ENCODE results near the gene SLC66A1. TPM values are rescaled to one million over a fixed set of nuclear protein-coding genes. Genes with fewer than 3 reads are reported as not detected.

The SLC66A1 gene
- total RNA-seq, 6 donors from 2014 or later: 15.6 to 30.3 (median 24.3) TPM

GRCh38 chr1:19360432-19360831 lies 48.3 kb downstream of the SLC66A1 start:
- H3K27ac ChIP-seq: peak overlapping the region in 1 of 4 donors; percentile 24
- H3K36me3 ChIP-seq: peaks cover 6 to 25% (median 18%) of the 10 kb centered on the region in 4 donors
- WGBS, 2 donors: 69 to 72% methylated on average over 11 of the region's 11 CpGs
- no peak for TF ChIP-seq CTCF (IDR thresholded peaks at IDR 0.05)
- no peak for TF ChIP-seq POLR2A (IDR thresholded peaks at IDR 0.05)
- TF ChIP-seq EP300 (IDR thresholded peaks at IDR 0.05): no peak
- no peaks in the 10 kb centered on the region for H3K9me3 ChIP-seq
- no peak overlapping the region for H3K4me3 ChIP-seq
- no peak for ATAC-seq (ENCODE audit: low FRiP score in 2 of 2)
- H3K4me1 ChIP-seq: peaks cover 25 to 31% (median 30%) of the 10 kb centered on the region in 4 donors
- H3K27me3 ChIP-seq: no peaks in the 10 kb centered on the region
- no peak for DNase-seq

GRCh38 chr1:19360843-19361610 lies 48.9 kb downstream of the SLC66A1 start:
- DNase-seq (peak in 1 of 2 donors; percentile 51), ATAC-seq (ENCODE audit: low FRiP score in 2 of 2) (peak; percentile 10 to 83)
- Histone ChIP-seq H3K4me1 (peaks cover 25 to 37% (median 30%) of the 10 kb centered on the region in 4 donors), H3K27ac (peak overlapping the region in 3 of 4 donors; percentile 13 to 37 (median 14)), H3K4me3 (no peak overlapping the region), H3K9me3 (no peaks in the 10 kb centered on the region), H3K36me3 (peaks cover 0 to 19% (median 12%) of the 10 kb centered on the region in 4 donors), H3K27me3 (no peaks in the 10 kb centered on the region)
- TF ChIP-seq EP300 (IDR thresholded peaks at IDR 0.05): no peak
- no peak for TF ChIP-seq POLR2A (IDR thresholded peaks at IDR 0.05)
- no peak for TF ChIP-seq CTCF (IDR thresholded peaks at IDR 0.05)
- WGBS, 2 donors: 71 to 81% methylated on average over 17 to 18 of the region's 18 CpGs

DNA sequence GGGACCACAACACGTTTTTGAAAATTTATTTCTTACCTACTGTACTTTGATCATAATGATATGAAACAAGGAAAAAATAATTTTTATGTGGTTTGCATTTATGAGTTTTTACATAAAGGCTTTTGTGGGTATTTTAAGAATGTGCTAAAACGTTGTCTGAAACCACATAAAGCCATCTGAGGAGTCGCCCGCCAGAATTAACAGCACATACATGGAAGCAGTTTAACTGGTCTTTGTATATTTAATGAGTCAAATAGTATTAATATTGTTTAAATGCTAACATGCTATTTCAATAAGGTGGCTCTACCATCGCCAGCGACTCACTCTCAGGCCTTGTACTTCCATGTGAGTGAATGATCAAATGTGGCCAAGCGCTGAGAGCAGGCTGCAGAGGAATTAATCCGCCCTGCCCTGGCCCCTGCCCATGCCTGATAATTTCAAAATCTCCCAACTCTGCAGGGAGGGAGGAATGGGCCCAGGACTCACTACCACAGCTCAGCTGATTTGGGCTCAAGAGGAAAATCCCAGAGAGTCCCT lies 49.6 kb downstream of the SLC66A1 start:
- peak overlapping the region in 3 of 4 donors; percentile 13 to 37 (median 14) for H3K27ac ChIP-seq
- H3K4me1 ChIP-seq: peaks cover 27 to 38% (median 32%) of the 10 kb centered on the region in 4 donors

DNA sequence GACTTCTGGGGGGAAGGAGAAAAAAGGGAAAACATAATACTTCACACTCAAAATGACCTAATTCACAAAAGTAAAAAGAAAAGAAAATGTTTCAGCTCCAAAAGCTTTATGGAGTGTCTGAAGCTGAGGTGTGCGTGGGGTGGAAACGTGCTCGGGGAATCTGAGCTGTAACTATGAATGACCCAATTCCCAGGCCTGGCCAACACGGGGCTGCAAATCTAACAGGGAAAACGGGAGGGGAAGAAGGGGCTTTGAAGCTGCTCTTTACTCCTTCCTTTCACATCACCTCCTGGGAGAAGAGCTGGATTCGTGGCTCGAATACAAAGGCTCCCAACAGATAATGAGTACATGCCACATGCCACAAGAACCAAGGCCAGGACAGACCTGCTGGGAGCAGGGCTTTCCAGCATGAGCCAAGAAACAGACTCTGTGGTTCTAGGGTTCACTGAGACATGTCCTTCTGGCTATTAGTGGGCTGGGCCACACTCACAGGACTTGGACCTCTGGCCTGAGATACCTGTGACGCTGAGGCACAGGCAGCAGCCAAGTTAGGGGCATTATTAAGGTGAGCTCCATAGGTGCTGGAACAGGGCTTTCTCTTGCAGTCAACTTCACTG lies 51.5 kb downstream of the SLC66A1 start:
- Histone ChIP-seq H3K4me3 (no peak overlapping the region), H3K27ac (peak overlapping the region in 1 of 4 donors; percentile 43), H3K4me1 (peaks cover 36 to 53% (median 45%) of the 10 kb centered on the region in 4 donors), H3K36me3 (peaks cover 0 to 3% (median 0%) of the 10 kb centered on the region in 4 donors), H3K9me3 (no peaks in the 10 kb centered on the region), H3K27me3 (no peaks in the 10 kb centered on the region)
- WGBS, 2 donors: 81 to 90% methylated on average over 8 of the region's 8 CpGs
- TF ChIP-seq CTCF (IDR thresholded peaks at IDR 0.05) (no peak), EP300 (IDR thresholded peaks at IDR 0.05) (no peak), POLR2A (IDR thresholded peaks at IDR 0.05) (no peak), POLR2AphosphoS5 (IDR thresholded peaks at IDR 0.05) (no peak)
- DNase-seq (no peak), ATAC-seq (ENCODE audit: low FRiP score in 2 of 2) (no peak)

More for the DNA sequence above, 49.6 kb downstream of the SLC66A1 start:
- no peak for DNase-seq
- Histone ChIP-seq H3K9me3 (no peaks in the 10 kb centered on the region), H3K4me3 (no peak overlapping the region), H3K27me3 (no peaks in the 10 kb centered on the region), H3K36me3 (peaks cover 0 to 13% (median 7%) of the 10 kb centered on the region in 4 donors)
- 62 to 63% methylated on average over 8 of the region's 8 CpGs for WGBS, 2 donors
- TF ChIP-seq EP300 (IDR thresholded peaks at IDR 0.05) (no peak), POLR2AphosphoS5 (IDR thresholded peaks at IDR 0.05) (no peak), POLR2A (IDR thresholded peaks at IDR 0.05) (no peak), CTCF (IDR thresholded peaks at IDR 0.05) (no peak)
- ATAC-seq (ENCODE audit: low FRiP score in 2 of 2): peak; percentile 6 to 47
